Keratinocyte (primary cell): ENCODE measurements around the gene GINS2. TPM values are rescaled to one million over a fixed set of nuclear protein-coding genes. Genes with fewer than 3 reads are reported as not detected.

Experiments
- DNase-seq: peaks from one replicate; pipeline ENCODE4 v3.0.0-alpha.2; 2011; ENCODE audit warnings: low read depth, missing footprints, low spot score
- FAIRE-seq: peaks from 2 replicates; lab custom pipeline; 2011; peaks lifted over from hg19 to GRCh38; lab: Jason Lieb, UNC
- H2AFZ ChIP-seq: 2 replicates; pipeline ENCODE4 v1.6.0; 2012; ENCODE audit warnings: low read length, control low read depth, inconsistent platforms; ENCODE audit not compliant: control insufficient read depth
- H3K27ac ChIP-seq: 2 replicates; pipeline ENCODE4 v1.5.1; 2011; ENCODE audit warnings: low read length; ENCODE audit not compliant: control insufficient read depth, insufficient read depth
- H3K27me3 ChIP-seq: 3 replicates; pipeline ENCODE4 v1.6.0; 2011; ENCODE audit warnings: low read length; ENCODE audit not compliant: control insufficient read depth, insufficient read depth; ENCODE audit errors: extremely low read depth
- H3K36me3 ChIP-seq, 2 experiments: 2 replicates in 1 of 2; 3 replicates in 1 of 2; pipeline ENCODE4 v1.5.1; 2011; ENCODE audit warnings: low read length in 2 of 2, mild to moderate bottlenecking in 1 of 2; ENCODE audit not compliant: control insufficient read depth in 2 of 2, insufficient read depth in 2 of 2; ENCODE audit errors: extremely low read depth in 1 of 2
- H3K4me1 ChIP-seq: 3 replicates; pipeline ENCODE4 v1.5.1; 2011; ENCODE audit warnings: low read length; ENCODE audit not compliant: control insufficient read depth, insufficient read depth; ENCODE audit errors: extremely low read depth
- H3K4me2 ChIP-seq: 3 replicates; pipeline ENCODE4 v1.6.0; 2011; ENCODE audit warnings: low read depth, low read length; ENCODE audit not compliant: control insufficient read depth, insufficient read depth; ENCODE audit errors: extremely low read depth
- H3K4me3 ChIP-seq, 3 experiments: fragments of 200-600 bp in 1 of 3; sonication (generic) in 1 of 3; 2 replicates in 2 of 3; 3 replicates in 1 of 3; pipeline ENCODE4 v1.5.1; 2011 to 2016; ENCODE audit warnings: low read length in 3 of 3, mild to moderate bottlenecking in 3 of 3, control low read depth in 2 of 3, inconsistent platforms in 1 of 3, low read depth in 1 of 3, mixed read lengths in 1 of 3, mixed run types in 1 of 3, moderate library complexity in 1 of 3; ENCODE audit not compliant: control insufficient read depth in 2 of 3, insufficient read depth in 2 of 3; ENCODE audit errors: extremely low read depth in 1 of 3
- H3K79me2 ChIP-seq: 2 replicates; pipeline ENCODE4 v1.6.0; 2012; ENCODE audit warnings: low read length; ENCODE audit not compliant: control insufficient read depth, insufficient read depth
- H3K9ac ChIP-seq: 3 replicates; pipeline ENCODE4 v1.6.0; 2011; ENCODE audit warnings: low read length; ENCODE audit not compliant: control insufficient read depth, insufficient read depth; ENCODE audit errors: extremely low read depth
- H3K9me1 ChIP-seq: 3 replicates; pipeline ENCODE4 v1.6.0; 2011; ENCODE audit warnings: low read length; ENCODE audit not compliant: control insufficient read depth, insufficient read depth; ENCODE audit errors: extremely low read depth
- H3K9me3 ChIP-seq: 2 replicates; pipeline ENCODE4 v1.5.1; 2012; ENCODE audit warnings: low read depth, low read length; ENCODE audit not compliant: control insufficient read depth
- H4K20me1 ChIP-seq: 3 replicates; pipeline ENCODE4 v1.6.0; 2011; ENCODE audit warnings: low read length; ENCODE audit not compliant: control insufficient read depth, insufficient read depth; ENCODE audit errors: extremely low read depth
- CTCF ChIP-seq, 3 experiments: IDR thresholded peaks in 1 of 3; conservative IDR thresholded peaks in 1 of 3; optimal IDR thresholded peaks in 1 of 3; 2 replicates in 2 of 3; 3 replicates in 1 of 3; pipeline versions ENCODE3 to v1.5.1; 2011; ENCODE audit warnings: low read length in 3 of 3, mild to moderate bottlenecking in 3 of 3, moderate library complexity in 2 of 3, control low read depth in 1 of 3, inconsistent platforms in 1 of 3; ENCODE audit not compliant: insufficient read depth in 2 of 3; ENCODE audit errors: extremely low read depth in 1 of 3
- EZH2 ChIP-seq: IDR thresholded peaks from one replicate; pipeline ENCODE4 v1.6.1; 2012; ENCODE audit warnings: inconsistent platforms, mild to moderate bottlenecking, low read length, moderate library complexity
- dilution Hi-C: fragments of 300-500 bp; cut with MboI; formaldehyde crosslinking; loops from one replicate; pipeline ENCODE4 v1.7.0; 2020; ENCODE audit warnings: low sequenced_read_pairs; ENCODE audit not compliant: extremely low pct_ligation_motif_present
- polyA plus RNA-seq, 5 experiments: library from polyadenylated mRNA; depleted of rRNA in 3 of 5; stranded (reverse) in 3 of 5; stranded (forward) in 1 of 5; unstranded in 1 of 5; fragments of >200 nt; gene quantifications; 1 replicate in 1 of 5; 2 replicates in 3 of 5; 3 replicates in 1 of 5; pipeline versions ENCODE4 v1.2.1 to v1.2.3, GENCODE V29; 2011 to 2012; ENCODE audit warnings: missing spikeins in 2 of 5, low read depth in 1 of 5, low replicate concordance in 1 of 5

The GINS2 gene
- polyA plus RNA-seq, 1 donor (not counting 4 experiments of a cell fraction or from before 2014, with no cell fraction given), result 11.2 TPM

GRCh38 chr16:85735946-85736345 lies 47.2 kb upstream of the GINS2 start:
- Histone ChIP-seq H3K27ac (no peak overlapping the region), H3K9me3 (no peaks in the 10 kb centered on the region), H3K79me2 (peaks cover 95% of the 10 kb centered on the region), H4K20me1 (peaks cover 70% of the 10 kb centered on the region), H3K4me2 (no peak overlapping the region), H2AFZ (no peak overlapping the region), H3K4me1 (peaks cover 3% of the 10 kb centered on the region), H3K27me3 (no peaks in the 10 kb centered on the region), H3K36me3 (peaks cover 53 to 67% of the 10 kb centered on the region in 2 experiments), H3K9me1 (no peaks in the 10 kb centered on the region), H3K9ac (no peak overlapping the region), H3K4me3 (no peak overlapping the region)
- TF ChIP-seq EZH2, result no peak
- TF ChIP-seq CTCF (optimal IDR thresholded peaks at IDR 0.05 in 1 of 3, IDR thresholded peaks at IDR 0.05 in 1 of 3, conservative IDR thresholded peaks at IDR 0.05 in 1 of 3; ENCODE audit: extremely low read depth in 1 of 3, insufficient read depth in 2 of 3, low read length in 3 of 3), result no peak
- DNase-seq (no peak), FAIRE-seq (no peak)
- dilution Hi-C loops, result no loop called here

- H3K79me2 ChIP-seq, result peaks cover 96% of the 10 kb centered on the region
- dilution Hi-C loops, result no loop called here
- no peaks in the 10 kb centered on the region for H3K9me1 ChIP-seq
- no peak overlapping the region for H2AFZ ChIP-seq
- H3K27ac ChIP-seq, result no peak overlapping the region
- H3K36me3 ChIP-seq, result peaks cover 50 to 71% of the 10 kb centered on the region in 2 experiments
- DNase-seq, result no peak
- no peaks in the 10 kb centered on the region for H3K9me3 ChIP-seq
- peaks cover 3% of the 10 kb centered on the region for H3K4me1 ChIP-seq
- FAIRE-seq, result no peak
- peaks cover 71% of the 10 kb centered on the region for H4K20me1 ChIP-seq
- no peaks in the 10 kb centered on the region for H3K27me3 ChIP-seq
- no peak for TF ChIP-seq EZH2
- H3K4me3 ChIP-seq, result no peak overlapping the region
- H3K9ac ChIP-seq, result no peak overlapping the region
- H3K4me2 ChIP-seq, result no peak overlapping the region
Measured at GRCh38 chr16:85735225-85735635, 46.5 kb upstream of the GINS2 start.
